WI38 (cell line): ENCODE measurements around the gene CHST14.
A peak's percentile ranks its signal among the peaks of the same experiment; 100 is the strongest.

Source experiments
- H3K4me3 ChIP-seq: 2 replicates; pipeline ENCODE4 v1.5.1; 2011; ENCODE audit warnings: low read depth, mild to moderate bottlenecking, control low read depth, low read length
- CTCF ChIP-seq: IDR thresholded peaks from 2 replicates; pipeline ENCODE4 v1.5.1; 2012; ENCODE audit warnings: low read depth, mild to moderate bottlenecking, control low read depth, low read length

The CHST14 gene

GRCh38 chr15:40471105-40471807 is 472 bp downstream of the CHST14 start:
- H3K4me3 ChIP-seq: peak overlapping the region; percentile 76
- TF ChIP-seq CTCF: no peak

- no peak for TF ChIP-seq CTCF
- H3K4me3 ChIP-seq: peak overlapping the region; percentile 76
These were observed 995 bp downstream of the CHST14 start for GRCh38 chr15:40471808-40472150.

- H3K4me3 ChIP-seq: peak overlapping the region; percentile 76
- no peak for TF ChIP-seq CTCF
These were observed 1.5 kb downstream of the CHST14 start for GRCh38 chr15:40472171-40472727.

GRCh38 chr15:40474581-40474980 is 3.8 kb downstream of the CHST14 start:
- no peak for TF ChIP-seq CTCF
- no peak overlapping the region for H3K4me3 ChIP-seq

GRCh38 chr15:40477642-40478327 is 7.0 kb downstream of the CHST14 start:
- no peak for TF ChIP-seq CTCF
- H3K4me3 ChIP-seq: no peak overlapping the region

GRCh38 chr15:40479024-40479423 is 8.2 kb downstream of the CHST14 start:
- no peak overlapping the region for H3K4me3 ChIP-seq
- TF ChIP-seq CTCF: no peak
